ENCODE measurements around the gene STX8.

Gene STX8

DNA sequence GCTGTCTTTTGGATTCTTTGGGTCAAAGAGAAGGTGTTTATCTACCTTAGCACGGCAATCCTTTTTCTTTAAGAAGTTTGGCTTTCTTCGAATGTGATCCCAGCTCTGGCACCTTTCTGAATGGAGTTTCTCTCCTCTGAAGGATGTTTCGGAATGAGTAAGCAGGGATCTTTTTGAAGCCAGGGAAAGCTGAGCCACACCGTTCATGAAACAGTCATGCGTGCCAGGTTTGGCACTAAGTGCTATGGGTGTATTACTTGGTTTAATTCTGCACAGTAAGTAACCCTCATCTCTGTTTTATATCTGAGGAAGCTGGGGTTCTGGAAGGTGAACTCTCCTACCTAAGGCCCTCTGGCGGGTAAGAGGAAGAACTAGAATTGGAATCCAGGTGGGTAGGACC is 319.8 kb downstream of the STX8 start:
- DNase-seq = no peak

DNA sequence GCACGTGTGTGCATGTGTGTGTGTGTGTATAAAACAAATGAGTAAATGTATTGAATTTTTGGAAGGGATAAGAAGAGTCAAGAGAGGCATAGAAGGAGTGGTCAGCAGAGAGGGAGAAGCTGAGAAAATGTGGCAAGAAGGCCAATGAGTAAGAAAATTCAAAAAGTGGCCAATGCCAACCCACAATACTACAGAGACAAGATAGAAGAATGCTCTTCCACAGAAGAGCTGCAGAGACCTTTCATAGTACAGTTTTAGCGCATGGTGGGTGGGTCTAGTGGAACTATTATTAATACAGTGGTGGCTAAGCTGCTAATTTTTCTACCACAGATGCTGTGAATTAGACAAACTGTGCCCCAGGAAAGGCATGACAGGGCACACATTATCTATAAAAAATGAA is 320.8 kb downstream of the STX8 start:
- DNase-seq = no peak

DNA sequence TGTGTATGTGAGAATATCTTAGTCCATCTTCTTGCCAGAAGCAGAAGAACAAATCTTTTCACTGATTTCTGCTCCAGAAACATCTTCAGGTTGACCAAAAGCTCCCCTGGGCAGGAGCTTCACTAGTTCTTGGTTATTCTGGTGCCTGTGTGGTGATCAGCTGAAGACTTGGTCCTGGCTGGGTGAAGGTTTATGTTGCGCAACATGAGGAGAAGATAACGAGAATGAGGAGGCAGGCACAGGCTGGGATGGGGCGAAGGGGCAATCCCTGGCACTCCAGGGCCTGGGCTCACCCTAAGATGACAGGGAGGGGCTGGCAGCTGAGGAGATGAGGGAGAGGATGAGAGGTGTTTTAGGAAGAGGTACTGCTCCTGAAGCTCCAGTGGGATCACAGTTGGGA is 322.3 kb downstream of the STX8 start:
- no peak for DNase-seq

DNA sequence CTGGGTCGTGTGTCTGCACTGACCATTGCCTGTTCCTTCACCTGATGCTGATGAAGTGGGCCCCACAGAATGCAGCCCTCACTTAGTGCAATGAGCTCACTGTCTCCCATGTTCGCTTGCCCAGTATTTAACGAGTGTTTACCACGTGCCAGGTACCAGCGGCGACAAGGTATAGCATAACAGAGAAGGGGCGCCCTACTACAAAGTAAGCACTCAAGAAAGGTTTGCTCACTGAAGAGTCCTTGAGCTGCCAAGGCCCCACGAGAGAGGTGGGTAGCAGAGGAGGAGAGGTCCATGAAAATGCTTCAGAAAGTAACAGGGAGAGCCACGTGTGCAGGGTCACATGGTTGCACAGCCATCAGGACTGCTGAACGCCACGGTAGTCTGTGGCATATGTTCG is 324.3 kb downstream of the STX8 start:
- no peak for DNase-seq

DNA sequence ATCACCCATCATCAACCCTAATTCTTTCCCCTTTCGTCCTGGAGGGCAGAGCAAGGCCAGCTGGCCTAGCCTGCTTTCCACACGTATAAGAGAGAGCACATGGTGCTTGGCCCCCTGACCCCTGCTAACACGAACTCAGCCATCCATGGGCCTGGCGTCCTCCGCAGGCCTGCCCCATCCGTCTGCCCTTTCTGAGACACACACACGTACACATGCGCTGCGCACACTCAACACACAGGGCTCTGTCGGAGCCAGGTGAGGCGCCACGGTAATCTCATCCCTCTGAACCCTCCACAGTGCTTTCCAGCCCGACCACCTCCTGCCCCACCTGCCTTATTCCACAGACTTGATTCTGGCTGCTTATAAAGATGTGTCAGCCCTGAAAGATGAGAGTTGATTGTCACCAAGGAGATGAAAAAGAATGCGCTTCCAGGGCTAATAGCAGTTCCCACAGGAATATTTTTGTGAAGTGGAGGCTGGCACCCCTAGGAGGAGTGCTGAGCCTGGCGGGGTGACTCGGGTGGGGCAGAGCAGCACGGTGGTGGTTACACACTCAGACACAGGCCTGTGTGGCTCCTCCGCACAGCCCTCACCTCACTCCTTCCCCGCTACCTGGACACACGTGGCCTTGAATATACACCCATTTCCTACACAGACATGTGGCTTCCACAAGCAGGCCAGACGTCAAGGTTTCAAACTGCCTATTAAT is 326.2 kb downstream of the STX8 start:
- DNase-seq = no peak

DNA sequence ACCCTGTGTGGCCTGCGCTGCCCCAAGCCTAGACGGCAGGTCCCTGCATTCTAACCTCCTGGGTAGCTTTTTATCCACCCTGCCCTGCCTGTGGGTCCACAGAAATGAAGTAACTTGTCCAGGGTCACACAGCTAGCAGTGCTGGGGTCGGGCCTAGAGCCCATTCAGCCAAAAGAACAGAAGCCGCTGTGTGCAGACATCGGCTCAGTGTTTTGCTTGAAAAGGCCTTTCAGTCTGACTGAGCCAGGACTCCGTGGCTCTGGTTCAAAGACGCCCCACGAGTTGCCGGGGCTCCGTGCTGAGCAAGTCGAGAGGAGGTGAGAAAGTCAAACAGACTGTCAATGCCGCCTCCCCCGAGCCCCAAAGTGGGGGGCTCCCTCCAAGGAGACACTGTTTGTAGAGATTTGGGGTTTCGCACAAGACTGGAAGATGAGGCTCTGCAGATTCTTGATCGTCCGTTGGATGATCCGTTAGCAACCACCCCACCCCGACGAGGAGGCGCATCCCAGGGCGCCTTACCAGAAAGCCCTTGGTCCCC is 328.1 kb downstream of the STX8 start:
- DNase-seq = no peak

DNA sequence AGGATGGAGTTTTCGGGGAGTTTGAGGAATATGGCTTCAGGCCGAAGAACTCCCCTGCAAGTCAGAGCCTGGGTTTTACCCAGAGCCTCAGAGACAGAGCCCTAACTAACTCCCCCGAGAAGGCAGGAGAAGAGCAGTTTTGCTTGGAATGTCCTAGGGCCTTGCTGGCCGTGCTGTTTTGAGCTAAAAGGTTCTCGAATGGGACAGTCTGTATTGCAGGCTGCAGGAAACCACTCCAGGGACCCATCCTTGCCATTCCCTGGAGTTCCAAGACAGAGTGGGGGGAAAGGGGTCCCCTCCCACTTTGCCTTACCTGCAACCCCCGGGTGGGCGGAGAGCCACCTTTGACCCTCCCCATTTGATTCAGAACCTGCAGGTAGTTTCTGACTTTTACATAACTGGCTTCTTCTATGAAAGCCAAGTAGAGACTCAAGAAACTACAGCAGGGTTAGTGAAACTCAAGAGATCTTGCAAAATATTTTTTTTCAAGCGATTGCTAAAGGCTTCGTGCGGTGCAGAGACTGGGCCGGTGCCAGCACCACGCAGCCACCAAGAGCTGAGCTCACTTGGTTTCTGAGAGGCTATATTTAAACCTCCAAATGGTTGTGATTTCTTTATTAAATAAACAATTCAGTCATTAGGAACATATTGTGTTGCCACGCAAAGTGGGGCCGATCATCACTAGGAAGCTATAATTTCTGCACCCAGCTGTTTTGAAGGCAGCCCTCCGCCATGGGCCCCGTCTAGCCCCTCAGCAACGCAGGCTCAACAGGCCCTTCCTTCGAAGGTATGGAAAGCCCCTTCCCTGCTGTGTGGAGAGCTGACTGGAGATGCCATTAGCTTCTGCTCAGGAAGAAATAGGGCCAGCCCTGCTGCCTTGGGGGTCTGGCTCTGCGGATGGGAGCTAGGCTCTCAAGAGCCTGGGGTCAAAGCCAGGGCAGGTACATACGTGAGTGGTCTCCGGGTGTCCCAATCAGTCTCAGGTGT is 331.3 kb downstream of the STX8 start:
- no peak for DNase-seq

DNA sequence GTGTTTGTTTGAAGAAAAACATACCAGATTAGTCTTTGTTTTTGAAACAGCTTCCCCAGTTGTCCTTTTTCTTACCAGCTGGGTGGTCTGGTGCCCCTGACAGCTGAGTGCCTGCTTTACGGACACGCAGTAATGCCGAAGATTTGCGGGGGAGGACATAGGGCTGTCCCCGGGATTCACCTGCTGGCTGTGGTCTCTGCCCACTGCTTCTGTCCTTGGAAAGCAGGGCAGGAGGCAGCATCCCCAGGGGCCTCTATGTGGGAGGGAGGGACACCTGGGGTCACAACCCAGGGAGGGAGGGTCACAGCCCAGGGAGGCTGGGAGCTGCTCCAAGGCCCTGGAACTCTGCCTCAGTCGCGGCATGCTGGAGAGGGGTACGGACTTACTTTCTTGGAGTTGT is 332.6 kb downstream of the STX8 start:
- DNase-seq = no peak

DNA sequence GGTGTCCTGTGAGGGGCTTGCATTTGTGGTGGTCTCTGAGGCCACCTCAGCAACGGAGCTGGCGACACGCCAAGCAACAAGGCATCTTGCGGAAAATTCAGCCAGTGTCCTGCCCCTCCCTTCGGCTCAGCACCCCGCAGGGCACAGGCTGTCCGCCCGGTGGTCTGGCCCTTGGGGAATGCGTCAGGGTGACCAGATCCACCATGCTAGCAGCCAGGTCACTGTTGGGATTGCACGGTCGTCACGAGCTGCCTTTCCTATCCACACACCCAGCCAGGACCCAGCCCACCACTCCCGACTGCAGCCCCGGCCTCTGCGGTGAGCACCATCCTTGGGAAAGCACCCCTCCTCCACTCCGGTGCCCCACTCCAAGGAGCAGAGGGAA is 333.1 kb downstream of the STX8 start:
- DNase-seq = no peak

DNA sequence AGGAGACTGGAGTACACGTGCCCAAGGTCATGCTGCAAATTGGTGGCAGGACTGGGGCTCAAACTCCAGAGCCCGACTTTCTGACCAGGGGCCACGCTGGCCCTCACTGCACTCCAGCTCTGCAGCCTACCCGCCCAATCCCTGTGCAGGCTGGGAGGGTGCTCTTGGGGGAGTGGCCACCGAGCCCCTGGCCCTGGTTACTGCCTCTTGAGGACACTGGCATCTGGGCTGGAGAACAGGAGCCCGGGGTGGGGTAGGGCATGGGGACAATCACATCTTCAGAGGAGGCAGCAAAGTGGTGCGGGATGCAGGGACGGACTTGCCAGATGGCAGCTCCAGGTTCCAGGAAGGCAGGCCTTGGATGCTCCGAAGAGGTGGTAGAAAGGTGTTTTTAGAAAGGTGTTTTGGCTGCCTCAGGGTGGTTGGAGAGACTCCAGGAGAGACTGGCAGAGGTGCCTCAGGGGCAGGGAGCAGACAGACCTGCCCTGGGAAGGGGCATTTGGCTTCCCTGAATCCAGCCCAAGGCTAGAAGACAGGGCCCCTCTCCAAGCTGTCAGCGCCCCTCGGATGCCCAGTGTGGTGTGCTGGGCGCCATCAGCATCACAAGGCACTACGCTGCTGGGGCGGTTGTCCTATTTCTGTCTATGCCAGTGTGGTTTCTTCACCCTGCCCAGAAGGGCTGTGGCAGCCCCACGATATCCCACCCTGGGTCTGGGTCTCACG is 333.7 kb downstream of the STX8 start:
- no peak for DNase-seq

DNA sequence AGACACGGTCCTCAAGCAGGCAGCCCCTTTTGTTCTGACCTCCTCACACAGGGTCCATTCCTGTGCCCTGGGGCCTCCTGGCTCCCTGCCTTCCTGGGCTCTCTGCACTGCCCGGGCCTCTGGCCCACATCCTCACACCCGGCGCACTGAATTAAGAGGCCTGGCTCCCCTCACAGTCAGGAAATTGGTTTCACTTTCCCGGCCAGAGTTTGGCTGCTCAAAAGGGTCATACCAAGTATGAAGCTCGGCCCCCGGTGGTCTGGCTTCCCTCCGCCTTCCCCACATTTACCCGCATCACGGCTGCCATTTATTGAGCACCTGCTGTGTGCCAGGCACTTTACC is 334.3 kb downstream of the STX8 start:
- no peak for DNase-seq

DNA sequence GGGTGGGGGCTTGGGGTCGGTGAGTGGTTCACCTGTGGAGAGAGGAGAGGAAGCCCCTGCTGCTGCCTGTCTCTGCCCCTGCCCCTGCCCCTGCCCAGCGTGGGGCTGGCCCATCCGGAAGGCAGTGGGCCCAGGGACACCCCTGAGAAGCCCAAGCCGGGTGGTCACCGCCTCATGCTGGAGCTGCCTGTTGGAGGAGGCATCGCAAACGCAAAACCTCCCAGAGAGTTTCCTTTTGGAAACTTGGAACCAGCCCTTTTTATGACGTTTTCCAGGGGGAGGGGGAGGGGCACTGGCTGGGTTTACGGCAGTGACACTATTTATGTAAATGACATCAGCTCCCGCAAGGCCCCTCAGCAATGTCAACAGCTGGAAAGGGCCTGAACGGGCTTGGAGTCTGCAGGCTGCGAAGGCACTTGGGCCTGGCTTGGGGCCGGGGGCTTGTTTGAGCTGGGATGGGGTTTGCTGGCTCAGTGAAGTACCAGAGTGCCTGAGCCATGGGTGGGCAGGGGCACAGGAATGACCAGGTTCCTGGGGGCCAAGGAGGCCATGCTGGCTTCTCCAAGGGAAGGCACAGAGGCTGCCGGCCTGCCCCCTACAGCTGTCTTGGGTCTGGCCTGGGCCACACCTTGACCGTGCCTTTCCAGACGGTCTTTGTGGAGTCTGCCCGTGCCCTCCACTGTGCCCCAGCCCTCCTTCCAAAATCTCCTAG is 334.8 kb downstream of the STX8 start:
- DNase-seq = no peak

DNA sequence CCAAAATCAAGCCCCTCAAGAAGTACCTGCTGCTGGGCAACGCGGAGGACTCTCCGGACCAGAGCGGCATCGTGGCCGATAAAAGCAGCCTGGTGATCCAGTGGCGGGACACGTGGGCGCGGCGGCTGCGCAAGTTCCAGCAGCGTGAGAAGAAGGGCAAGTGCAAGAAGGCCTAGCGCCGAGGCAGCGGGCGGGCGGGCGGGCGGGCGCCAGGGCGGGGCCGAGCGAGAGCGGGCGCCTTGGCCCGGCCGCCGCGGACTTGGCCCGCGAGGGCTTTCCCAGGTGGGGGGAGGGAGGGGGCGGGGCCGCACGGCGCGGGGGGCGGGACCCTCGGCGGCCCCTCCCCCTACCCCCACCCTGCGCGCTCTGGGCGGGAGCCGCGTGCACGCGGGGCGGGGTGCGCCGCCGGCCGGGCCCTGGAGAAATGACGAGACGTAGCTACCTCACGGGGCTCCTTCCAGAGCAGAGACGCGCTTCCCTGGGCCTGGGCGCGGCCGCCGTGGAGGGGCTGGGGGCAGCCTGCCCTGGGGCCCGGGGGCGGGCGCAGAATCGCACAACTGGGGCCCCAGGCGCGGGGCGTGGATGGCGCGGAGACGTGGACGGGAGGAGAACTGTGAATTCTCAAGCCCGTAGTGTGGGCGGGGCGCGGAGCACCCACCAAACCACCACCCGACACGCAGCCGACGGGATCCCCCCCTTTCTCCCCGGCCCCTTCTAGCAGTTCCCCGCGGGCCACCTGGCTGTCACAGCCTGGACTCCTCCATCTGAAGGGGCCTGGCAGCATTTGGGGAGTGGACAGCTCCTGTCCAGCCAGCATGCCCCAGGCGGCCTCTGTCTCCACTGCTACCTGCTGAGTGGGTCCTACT is 335.6 kb downstream of the STX8 start:
- no peak for DNase-seq

DNA sequence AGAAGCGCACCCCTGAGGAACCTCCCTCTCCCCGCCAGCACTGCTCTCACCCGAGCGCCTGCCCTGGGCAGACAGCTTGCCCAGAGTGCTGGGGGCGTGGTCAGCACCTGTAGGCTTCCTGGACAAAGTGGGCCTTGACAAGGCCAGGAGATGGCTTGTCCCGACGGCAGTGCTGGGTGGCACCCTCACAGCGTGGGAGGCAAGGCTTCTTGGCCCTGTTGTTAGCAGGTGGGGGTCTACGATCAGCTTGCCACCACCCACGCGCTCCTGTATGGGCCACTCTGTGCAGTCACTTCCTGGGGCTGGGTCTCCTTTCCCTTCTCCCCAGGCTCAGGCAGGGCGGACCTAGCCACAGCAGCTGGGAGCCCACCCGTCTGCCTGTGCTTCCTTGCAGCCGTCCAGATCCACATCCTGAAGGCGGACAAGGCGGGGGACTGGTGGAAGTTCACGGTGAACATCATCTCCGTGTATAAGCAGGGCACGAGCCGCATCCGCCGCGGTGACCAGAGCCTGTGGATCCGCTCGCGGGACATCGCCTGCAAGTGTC is 336.3 kb downstream of the STX8 start:
- no peak for DNase-seq

DNA sequence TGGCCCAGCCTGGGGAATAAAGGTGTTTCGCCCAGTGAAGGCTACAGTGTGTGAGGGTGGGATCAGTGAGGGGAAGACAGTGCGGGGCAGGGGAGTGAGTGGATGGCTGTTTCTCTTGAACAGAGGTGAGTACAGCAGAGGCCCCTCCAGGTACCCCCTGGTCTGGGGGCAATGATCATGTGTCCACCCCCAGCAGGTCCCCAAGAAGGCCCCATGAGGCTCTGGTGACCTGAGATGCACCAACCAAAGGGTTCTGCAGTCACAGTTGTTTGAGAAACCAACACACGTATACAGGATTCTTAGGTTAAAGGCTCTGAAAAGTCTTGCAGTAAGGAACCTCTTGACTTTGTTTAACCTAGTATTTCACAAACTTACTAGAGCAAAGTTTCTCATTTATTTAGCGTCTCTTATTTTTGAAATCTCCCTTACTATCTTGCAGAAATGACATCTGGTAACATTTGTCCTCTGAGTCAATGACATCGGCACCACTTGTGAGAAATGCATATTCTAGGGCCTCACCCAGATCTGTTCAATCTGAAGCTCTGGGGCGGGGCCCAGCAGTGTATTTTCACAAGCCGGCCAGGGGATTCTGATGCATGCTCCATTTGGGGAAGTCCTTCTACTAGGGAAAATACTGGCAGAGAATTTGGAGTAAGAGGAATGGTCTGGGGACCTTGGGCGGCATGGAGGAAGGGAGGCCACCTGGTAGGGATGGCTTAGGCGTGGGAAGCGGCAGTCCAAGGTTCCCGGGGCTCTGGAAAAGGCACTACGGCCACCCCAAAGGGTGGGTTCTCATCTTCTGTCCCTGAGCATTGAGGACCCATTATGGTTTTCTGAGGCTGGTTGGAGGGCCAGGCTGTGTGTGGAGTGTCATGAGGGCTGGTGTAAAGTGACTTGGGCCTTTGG is 337.0 kb downstream of the STX8 start:
- no peak for DNase-seq

DNA sequence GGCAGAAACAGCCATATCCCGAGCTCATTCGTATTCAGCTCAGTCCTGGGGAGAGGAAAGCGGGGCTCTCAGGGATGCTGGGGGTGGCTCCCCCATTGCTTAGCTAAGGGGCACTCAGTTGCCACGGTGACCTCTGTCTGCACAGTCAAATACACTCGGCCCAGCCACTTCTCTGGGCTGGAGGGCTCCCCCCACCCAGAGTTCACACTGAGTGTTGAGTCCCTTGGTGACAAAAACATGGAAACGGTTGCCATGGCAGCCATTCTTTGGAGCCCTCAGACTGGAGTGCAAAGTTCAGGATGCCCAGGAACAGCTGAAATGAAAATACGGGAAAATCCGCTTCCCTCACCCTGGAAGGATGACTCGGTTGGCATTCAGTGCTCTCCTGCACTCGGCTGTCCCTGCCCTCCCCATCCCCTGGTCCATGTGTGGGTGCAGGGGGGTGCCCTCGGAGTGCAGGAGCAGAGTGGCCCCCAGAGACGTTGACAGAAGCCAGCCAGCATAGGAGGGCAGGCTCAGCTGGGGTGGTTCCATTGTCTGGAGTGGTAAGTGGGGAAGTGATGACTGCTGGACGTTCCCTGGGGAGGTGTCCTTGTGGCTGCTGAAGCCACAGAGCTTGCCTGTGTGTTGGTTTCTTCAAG is 337.8 kb downstream of the STX8 start:
- DNase-seq = no peak

DNA sequence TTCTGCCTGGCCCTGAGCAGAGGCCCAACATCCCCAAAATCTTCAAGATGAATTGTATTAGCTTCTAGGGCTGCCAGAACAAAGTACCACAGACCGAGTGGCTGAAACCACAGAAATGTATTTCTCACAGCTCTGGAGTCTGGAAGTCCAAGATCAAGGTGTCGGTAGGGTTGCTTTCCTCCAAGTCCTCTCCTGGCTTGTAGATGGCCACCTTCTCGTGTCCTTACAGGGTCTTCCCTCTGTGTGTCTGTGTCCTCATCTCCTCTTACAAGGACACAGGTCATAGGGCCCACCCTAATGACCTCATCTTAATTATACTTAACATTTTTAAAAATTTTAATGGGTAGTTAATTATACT is 338.6 kb downstream of the STX8 start:
- no peak for DNase-seq

DNA sequence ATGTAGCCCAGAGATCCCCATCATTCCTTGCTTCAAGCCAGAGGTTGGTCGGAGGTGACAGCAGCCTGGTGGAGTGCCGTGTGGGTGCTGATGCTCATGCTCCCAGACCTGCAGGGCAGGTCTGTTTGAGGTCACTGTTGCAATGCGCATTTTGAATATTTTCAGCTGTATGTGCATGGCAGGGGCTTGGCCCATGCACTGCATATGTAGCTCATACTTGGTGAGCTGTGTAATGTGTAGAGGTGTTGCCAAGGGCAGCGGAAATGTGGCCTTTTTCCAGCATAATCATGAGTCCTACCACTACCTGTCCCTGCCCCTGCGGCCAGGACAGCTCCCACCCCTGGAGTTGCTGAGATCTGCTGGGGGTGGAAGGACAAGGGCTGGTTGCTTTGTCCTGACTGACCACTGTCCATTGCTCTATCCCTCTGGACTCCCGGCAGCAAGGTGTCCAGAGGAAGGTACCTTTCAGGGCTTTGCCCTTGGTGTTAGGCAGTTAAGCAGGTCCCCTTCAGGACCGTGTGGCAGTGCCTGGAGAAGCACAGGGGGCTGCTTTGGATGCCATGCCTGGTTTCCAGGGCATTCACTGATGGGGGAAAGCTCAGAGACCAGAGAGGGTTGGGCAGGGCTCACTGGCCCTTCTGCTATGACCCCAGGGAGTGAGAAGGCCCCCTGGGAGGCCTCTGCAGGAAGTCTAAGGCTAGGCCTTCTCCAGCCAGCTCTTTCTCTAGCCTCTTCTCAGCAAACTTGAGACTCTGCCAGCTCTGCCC is 339.2 kb downstream of the STX8 start:
- DNase-seq = no peak

DNA sequence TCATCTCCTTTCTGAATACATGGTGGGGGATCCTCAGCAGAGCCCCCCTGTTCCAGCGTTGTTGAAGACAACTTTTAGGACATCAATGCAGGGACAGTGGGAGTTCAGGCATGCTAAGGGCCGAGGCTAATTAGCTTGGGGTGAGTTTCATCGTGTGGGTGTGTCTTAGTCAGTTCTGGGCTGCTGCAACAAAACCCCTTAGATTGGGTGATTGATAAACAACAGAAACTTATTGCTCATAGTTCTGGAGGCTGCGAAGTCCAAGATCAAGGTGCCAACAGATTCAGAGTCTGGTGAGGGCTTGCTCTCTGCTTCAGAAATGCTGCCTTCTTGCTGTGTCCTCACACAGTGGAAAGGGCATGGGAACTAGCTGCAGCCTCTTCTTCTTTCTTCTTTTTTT is 340.3 kb downstream of the STX8 start:
- no peak for DNase-seq
